GM12874 (cell line): ENCODE measurements around the gene NMRK2.

ENCODE experiments used
- CTCF ChIP-seq: IDR thresholded peaks from 2 replicates; pipeline ENCODE4 v1.5.1; 2011; ENCODE audit warnings: low read depth, mild to moderate bottlenecking, control low read depth, low read length, moderate library complexity; ENCODE audit not compliant: insufficient read depth

The NMRK2 gene

DNA sequence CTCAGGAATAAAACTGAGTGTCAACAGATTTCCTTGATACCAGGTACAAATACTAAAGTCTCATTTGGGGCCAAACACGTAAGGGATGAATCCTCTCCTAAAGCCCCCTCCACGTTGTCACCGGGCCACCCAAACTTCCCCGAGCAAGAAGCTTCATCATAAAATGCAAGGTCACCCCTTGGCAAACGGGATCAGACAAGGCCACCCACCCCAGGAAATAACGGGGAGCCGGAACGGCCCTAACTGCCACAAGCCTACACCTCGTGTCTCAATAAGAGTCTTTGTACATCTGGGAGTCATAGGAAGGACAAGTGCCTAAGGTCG is 51.7 kb downstream of the NMRK2 start:
- no peak for TF ChIP-seq CTCF

- TF ChIP-seq CTCF: no peak
These were observed 52.2 kb downstream of the NMRK2 start, which contains the start of gene EEF2 for GRCh38 chr19:3984908-3985642. Gene EEF2, minus strand, starts transcription at chr19:3985463. Its CDS starts 83 bp downstream, at chr19:3985380.

DNA sequence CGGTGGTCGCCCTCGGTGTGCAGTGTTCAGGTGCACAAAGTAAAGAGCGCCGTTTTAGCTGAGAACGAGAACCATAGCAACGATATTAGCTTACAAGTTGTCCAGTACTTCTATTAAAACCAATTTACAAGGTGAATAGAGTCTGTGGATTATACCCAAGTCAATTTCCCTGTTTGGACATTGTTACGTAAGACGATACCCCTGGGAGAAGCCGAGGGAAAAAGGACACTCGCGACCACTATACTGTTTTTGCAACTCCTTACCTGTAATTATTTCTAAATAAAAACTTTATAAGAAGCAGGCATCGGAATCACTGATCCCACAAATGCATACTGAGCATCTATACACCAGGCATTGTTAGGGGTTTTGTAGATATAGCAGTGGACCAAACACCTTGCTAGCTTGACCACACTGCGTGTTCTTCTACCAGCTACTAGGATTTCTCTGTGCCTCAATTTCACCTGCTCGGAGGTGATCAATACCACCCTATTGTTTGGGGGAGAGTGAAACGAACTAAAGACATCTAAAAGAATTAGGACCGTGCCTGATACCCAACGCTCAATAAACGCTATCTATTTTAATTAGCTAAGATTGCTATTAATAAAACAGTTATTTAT is 52.9 kb downstream of the NMRK2 start:
- no peak for TF ChIP-seq CTCF

DNA sequence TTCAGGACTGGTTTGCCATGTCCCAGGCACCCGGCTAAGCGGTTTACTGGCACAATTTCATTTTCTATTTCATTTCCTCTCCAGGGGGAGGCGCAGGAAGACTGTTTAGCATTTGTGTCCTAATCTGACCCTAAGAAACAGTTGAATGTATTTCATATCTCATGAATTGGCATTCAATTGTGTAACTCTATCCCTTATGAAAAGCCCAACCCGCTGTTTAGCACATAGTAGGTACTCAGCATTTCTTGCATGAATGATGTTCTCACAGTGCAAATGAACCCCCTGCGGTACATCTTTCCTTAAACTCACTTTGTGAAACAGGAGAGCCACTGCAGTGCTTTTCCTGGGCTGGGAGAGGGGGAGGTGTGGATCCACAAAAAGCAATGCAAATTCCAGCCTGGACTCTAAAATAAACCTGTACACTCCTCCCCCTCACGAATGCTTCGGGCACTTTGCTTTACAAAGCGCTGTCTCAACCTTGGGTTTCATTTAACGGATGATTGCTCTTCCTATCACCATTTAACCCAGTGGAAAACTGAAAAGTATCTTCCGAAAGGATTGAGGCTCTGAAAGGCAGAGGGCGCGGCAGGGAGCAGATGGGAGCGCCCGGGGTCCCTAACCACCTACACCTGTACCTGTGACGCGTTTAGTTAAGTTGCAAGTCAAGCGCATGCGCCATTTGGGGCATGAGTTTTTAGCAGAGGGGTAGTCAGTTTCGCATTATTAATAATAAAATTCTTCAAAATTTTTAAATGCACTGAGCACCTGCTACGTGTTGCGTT is 53.6 kb downstream of the NMRK2 start:
- TF ChIP-seq CTCF: peak; percentile 58

DNA sequence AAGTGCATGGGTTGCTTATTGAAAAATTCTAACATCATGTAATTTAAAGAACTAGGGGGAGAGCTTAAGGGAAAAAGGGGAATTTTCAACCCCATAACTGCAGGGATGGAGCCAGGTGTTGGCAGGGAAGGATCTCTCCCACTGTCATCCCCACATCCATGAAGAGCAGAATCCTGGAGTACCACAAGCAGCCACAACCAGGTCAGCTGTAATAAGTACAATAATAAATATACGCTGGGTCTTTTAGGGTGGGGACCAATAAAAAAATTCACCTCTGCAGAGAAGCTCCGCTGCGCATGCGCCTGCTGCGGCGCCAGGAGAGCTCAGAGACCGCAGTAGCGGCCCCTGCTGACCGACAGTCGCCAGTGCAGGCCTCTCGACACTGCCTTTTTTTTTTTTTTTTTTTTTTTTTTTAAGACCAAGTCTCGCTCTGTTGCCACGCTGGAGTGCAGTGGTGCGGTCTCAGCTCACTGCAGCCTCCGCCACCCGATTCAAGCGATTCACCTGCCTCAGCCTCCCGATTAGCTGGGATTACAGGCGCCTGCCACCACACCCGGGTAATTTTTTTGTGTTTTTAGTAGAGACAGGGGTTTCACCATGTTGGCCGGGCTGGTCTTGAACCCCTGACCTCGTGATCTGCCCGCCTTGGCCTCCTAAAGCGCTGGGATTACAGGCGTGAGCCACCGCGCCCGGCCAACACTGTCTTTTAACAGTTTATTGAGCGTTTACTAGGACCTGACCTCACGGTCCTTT is 54.9 kb downstream of the NMRK2 start:
- peak; percentile 93 for TF ChIP-seq CTCF

DNA sequence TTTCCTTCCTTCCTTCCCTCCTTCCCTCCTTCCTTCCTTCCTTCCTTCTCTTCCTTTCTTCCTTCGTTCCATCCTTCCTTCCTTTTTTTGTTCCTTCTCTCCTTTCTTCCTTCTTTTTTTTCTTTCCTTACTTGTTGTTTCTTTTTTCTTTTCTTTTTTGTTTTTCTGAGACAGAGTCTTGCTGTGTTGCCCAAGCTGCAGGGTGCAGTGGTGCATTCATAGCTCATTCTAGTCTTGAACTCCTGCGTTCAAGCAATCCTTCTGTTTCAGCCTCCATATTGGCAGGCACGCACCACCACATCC is 57.9 kb downstream of the NMRK2 start:
- TF ChIP-seq CTCF: no peak
